GM19351 (cell line): Measurements from ENCODE around the gene CELF2.
"Not testable (repeated sequence)": the region's sequence is repeated elsewhere in the genome, so short reads cannot be mapped to it uniquely, and the experiment has no call there.

Source experiments
- ATAC-seq: cut with Tn5 transposase; IDR thresholded peaks from one replicate; pipeline ENCODE4 v1.9.1; 2021; ENCODE audit warnings: mild to moderate bottlenecking, moderate library complexity; ENCODE audit not compliant: unreplicated experiment

The CELF2 gene

GRCh38 chr10:11167233-11167966 lies 149.7 kb downstream of the CELF2 start:
- no peak for ATAC-seq

DNA sequence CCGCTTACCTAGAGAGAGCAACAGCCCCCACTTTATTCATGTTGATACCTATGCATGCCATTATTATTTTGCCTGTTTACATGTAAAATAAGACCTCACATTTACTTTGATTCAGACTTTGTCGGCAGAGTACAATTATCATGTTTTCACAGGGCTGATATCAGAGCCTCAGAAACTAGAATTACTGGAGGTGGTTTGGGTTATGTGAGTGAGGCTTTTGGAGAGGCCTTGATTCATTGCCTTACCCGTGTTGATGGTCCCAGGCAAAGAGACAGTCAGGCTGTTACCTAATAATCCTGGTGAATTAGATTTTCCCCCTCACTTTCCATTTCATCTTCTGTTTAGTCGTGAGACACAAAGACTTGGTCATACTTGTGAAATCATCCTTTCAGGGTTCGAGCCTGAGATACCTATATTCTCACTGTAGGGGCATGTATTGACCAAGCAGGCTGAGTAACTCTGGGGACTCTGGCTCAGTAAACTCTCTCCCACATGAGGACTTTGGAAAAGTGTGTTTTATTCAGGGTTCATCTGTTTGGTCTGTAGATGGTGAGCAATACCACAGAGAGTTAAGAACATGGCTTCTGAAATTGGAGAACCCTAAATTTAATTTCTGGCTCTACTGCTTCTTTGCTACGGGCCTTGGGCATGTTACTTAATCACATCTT lies 150.9 kb downstream of the CELF2 start:
- no peak for ATAC-seq

- ATAC-seq, result no peak
Observed at GRCh38 chr10:11169976-11170375, 152.3 kb downstream of the CELF2 start.

GRCh38 chr10:11170574-11170973 lies 152.9 kb downstream of the CELF2 start:
- no peak for ATAC-seq

- peak; percentile 38 for ATAC-seq
Observed at GRCh38 chr10:11170993-11171851, 153.6 kb downstream of the CELF2 start.

DNA sequence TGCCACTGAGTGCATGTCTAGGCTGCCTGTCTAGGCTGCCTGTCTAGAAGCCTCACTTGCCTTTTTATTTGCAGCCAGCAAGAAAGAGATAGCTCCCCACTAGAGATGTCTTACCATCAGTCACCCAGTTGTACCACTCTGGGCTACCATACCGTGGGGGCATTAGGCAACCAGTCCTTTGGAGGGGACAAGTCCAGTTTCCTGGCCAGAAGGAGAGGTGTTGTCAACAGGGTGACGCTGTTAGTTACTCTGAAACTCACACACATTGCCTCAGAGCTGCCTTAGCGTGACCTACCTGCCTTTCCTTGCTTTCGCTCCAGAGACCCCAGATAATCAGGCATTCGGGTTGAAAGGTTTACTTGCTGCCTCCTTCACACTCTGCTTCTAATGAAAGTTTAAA lies 155.4 kb downstream of the CELF2 start:
- ATAC-seq, result no peak

DNA sequence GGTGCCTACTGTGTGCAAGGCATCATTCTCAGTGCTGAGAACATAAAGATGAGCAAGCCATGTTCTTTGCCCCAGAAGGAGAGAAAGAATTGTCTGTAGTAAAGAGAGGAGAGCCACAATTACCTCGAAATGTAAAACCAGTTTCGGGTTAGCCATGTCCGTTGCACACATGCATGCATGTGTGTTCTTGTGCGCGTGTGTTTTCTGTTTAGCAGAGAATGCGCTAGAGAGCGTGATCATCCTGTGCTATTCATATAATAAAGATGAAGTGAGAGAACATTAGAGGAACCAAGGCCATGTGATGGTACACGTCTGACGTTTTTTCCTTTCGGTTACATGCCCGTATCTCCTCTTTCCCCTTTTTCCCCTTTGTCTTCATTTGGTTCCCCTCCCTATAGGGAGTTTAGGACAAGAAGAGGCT lies 158.2 kb downstream of the CELF2 start:
- ATAC-seq, result peak; percentile 40

DNA sequence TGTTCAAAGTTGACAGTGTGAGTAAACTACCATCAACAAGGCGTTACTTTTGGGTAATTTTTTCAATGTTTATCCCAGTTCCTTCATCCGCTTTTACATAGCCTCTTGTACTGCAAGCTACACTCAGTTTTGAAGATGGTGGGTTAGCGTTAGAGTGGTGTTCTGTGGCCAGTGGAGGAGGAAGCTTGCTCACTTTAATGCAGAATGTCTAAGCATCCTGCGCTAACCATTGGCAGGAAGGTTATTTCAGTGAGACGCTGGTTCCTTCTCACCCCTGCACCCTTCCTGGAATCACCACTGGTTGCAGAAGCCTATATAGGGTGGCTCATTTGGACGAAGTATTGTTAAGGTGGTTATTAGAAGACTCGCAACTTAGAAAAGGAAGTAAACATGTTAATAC lies 159.1 kb downstream of the CELF2 start:
- ATAC-seq, result no peak

- ATAC-seq, result no peak
Observed at GRCh38 chr10:11177381-11177780, 159.7 kb downstream of the CELF2 start.

DNA sequence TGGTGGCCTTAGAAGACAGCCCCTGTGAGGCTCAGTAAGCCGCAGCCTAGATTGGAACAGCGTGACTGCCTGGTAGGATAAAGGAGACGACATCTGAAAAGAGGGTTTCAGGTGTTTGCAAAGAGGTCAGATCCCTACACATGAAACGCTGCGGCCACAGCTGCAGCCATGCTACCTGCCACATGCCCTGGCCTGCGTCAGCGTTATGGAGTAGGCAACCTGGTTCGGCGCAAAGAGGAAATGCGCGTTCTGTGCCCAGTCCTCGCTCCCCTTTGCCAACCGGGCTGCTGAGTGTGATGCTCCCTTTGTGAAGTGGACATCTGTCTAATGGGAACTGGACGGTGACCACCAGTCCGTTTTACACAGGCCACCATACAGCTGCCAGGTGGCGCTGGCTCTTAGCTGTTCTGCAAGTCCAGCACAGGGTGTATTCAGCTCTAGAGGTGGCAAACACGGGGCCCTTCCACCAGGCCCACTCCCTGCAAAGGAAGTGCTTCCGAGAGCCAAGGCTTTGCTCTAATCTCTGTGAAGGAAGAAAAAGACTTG lies 160.3 kb downstream of the CELF2 start:
- peak; percentile 12 for ATAC-seq

DNA sequence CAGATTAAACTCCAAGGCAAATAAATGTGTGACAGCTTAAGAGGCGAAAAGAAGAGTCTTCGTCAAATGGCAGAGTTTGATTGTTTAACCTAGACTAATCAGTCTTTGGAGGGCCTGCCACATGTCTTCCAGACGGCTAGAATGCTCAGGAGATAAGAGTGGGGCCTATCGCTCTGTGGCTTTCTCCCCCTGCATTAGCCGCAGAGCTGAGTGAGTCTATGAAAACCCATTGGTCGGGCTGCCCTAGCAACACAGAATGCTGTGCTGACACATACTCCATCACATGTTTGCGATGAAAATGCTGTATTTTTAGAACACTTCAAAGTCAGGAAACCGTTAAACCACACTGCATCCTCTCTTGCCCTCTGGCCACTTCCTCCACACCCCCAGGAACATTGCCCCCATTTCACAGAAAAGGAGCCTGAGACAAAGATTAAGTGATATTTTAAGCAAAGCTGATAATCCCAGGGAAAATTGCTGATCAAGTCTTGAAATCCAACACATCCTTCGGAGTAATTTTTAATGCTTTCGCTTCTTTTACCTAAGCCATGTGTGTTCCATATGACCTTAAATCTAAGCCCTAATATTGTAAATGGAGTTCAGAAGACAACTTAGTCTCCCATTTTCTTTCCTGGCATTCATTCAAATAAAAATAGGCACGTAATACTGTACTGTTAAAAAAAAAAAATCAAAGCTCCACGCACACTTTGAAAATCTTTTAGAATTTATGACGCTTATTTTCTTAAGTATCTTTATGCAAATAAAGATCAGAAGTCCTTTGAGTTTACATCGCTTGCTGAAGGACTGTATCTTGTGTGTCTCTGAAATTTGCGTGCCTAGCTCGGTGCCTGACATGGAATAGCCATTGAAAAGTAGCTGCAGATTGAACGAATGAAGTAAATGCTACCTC lies 161.2 kb downstream of the CELF2 start:
- ATAC-seq, result peak; percentile 76

DNA sequence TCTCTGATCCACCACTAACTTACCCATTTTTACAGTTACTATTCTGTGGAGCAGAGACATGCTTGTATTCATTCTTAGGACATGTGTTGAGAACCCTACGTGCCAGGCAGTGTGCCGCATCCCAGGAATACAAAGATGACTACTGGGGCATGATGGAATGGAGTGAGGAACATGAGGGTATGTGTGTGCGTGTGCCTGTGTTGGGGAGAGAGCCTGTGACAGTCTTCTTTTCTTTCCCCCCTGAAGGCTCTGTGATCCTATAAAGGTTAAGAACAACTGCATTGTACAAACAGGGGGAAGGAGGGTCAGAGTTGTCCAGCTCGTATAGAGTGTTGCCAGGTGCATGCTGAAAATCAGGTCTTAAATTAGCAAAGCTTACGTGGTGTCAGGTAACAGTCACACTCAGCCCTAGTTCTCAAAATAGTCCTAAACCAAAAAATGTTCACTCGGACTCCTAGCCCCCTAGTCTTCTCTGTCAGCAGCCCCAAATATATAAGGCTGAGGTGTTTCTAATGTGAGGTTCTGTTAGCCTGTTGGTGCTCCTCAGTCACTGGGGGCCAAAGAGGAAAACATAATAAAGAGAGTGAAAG lies 161.9 kb downstream of the CELF2 start:
- no peak for ATAC-seq

- peak; percentile 21 for ATAC-seq
Observed at GRCh38 chr10:11180228-11180627, 162.6 kb downstream of the CELF2 start.

- no peak for ATAC-seq
Observed at GRCh38 chr10:11181978-11182377, 164.3 kb downstream of the CELF2 start.

GRCh38 chr10:11183015-11183414 lies 165.3 kb downstream of the CELF2 start:
- ATAC-seq, result no peak

DNA sequence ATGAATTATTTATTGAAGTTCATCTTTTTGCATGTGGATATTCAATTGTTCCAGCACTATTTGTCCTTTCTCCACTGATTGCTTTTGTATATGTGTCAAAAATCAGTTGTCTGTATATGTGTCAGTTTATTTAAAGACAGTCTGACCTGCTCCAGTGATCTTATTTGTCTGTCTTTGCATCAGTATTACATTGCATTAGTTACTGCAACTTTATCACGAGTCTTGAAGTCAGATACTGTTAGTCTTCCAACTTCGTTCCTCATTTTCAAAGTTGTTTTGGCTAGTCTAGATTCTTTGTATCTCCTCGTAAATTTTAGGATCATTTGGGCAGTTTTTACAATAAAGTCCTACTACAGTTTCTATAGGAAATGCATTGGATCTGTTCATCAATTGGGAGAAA lies 166.4 kb downstream of the CELF2 start:
- ATAC-seq, result no peak

DNA sequence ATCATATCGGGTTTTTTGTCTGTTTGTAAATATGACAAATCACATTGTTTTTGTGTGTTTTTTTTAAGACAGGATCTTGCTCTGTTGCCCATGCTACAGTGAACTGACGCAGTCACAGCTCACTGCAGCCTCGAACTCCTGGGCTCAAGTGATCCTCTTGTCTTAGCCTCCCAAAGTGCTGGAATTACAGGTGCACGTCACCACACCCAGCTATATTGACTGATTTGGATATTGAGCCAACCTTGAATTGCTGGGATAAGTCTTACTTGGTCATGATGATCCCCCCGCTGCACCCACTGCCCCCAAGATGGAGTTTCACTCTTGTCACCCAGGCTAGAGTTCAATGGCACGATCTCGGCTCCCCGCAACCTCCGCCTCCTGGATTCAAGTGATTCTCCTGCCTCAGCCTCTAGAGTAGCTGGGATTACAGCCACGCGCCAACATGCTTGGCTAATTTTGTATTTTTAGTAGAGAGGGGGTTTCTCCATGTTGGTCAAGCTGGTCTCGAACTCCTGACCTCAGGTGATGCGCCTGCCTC lies 167.5 kb downstream of the CELF2 start:
- not testable (repeated sequence) for ATAC-seq

GRCh38 chr10:11186374-11186773 lies 168.7 kb downstream of the CELF2 start:
- ATAC-seq, result no peak

- ATAC-seq, result no peak
Observed at GRCh38 chr10:11189582-11190376, 172.1 kb downstream of the CELF2 start.
